Limb (tissue), 2 donors: ENCODE results near the gene NME3.
A peak's percentile ranks its signal among the peaks of the same experiment; 100 is the strongest.

ENCODE experiments used
- DNase-seq, 2 donors: peaks; one replicate each; pipeline ENCODE4 v3.0.0-alpha.2; 2016; ENCODE audit errors: extremely low spot score in 2 of 2

NME3 gene

DNA sequence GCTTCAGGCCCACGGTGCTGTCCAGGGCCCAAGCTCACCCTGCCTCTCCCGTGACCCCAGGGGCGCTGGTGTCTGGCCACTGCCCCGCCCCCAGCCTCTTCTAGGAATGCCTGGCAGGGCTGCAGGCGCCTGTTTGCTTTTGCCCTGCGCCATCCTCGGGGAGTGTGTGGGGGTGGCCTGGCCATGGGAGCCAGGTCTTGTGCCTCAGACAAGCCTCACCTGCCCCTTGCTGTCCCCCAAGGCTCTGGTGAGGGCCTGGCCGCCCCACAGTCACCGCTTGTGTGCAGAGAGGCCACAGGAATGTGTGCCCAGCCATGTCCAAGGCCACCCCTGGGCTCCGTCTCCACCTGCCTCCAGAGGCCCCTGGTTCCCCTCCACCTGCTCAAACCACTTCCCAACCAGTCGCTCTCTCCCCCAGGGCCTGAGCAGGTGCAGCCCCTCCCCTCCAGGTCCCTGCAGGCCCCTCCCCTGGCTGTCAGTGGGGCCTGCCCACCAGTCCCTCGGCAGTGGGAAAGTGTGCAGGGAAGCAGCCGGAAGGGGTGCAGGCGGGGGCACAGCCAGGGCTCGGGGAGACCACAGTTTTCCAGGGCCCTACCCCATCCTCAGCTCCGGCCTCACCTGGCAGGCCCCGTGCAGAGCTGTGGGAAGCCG lies 23.0 kb upstream of the NME3 start:
- peak in 1 of 2 donors; percentile 28 for DNase-seq

GRCh38 chr16:1793578-1794220 lies 22.4 kb upstream of the NME3 start, which contains the start of gene IGFALS:
Gene IGFALS (minus strand): TSS chr16:1793705. CDS start chr16:1793652, 53 bp downstream.
- DNase-seq, result no peak

- DNase-seq, result no peak
Observed at GRCh38 chr16:1792836-1793577, 21.7 kb upstream of the NME3 start.

DNA sequence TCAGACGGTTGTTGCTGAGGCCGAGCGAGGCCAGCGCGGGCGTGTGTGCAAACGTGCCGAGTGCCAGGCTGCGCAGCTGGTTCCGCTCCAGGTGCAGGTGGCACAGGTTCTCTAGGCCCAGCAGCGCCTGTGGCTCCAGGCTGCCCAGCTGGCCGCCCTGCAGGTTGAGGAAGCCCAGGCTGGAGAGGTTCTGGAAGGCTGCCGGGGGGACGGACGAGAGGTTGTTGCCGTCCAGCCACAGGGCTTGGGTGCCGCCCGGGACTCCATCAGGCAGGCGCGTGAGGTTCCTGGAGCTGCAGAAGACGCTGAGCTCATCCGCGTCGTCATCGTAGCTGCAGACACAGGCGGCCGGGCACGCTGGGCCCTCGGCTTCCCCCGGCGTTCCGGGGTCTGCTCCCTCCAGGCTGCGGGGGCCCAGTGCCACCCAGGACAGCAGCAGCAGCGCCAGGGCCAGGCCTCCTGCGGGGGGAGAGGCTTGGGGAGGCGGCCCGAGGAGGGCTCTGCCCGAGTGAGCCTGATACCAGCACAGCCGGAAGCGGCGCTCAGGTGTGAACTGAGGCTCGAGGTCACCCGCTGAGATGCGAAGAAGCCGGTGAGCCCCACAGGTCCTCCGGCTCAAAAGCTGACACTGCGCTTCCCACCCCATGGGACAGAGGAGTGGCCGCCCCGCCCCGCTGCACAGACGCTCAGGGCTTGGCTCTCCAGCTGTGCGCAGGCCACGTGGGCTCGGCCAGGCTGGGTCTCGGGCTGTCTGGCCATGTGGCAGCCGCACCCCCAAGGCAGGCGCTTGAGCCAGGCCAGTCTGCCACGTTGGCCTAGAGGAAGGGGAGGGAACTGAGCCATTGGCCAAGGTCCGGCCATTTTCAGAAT lies 20.8 kb upstream of the NME3 start:
- no peak for DNase-seq

DNA sequence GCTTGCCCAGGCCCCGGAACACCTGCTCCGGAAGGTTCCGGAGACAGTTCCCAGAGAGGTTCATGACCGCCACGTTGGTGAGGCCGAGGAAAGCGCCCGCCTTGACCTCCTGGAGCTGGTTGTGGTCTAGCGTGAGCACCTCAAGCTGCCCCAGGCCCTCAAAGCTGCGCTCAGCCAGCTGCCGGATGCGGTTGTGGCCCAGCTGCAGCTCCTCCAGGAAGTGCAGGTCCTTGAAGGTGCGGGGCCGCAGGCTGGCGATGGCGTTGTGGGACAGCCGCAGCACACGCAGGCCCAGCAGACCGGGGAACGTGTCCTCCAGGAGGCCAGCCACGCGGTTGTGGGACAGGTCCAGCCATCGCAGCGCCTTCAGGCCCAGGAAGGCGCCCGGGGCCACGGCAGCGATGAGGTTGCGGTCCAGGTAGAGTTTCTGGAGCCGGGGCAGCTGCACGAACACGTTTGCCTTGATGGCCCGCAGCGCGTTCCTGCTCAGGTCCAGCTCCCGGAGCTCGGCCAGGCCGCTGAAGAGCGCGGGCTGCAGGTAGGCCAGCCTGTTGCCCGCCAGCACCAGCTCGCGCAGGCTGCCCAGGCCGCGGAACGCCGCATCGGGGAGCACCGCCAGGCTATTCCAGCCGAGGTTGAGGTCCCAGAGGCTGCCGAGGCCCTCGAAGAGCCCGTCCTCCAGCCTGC lies 20.1 kb upstream of the NME3 start:
- no peak for DNase-seq

DNA sequence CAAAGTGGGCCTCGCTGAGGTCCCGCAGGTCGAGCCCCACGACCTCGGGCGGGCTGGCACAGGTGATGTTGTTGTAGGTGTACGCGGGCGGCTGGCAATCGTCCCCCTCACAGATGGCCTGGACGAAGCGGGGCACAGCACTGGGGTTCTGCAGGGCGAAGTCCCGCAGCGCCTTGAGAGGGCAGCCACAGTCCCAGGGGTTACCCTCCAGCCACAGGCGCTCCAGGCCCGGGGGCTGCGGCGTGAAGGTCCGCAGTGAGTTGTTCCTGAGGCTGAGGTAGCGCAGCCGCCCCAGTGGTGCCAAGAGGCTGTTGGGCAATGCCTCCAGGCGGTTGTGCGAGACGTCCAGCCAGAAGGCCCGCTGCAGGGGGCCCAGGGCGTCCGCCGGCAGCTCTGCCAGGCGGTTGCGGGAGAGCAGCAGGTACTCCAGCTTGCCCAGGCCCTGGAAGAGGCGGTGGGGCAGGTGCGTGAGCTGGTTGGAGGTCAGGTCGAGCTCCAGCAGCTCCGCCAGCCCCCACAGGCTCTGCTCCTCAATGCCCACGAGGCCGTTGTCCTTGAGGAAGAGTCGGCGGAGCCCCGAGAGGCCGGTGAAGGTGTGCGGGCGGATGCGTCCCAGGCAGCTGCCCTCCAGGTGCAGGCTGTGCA lies 19.4 kb upstream of the NME3 start:
- DNase-seq, result no peak

- DNase-seq, result no peak
Observed at GRCh38 chr16:1790261-1790610, 18.9 kb upstream of the NME3 start.

- DNase-seq, result peak in 1 of 2 donors; percentile 28
Observed at GRCh38 chr16:1789643-1790045, 18.3 kb upstream of the NME3 start.

GRCh38 chr16:1788708-1789100 lies 17.4 kb upstream of the NME3 start:
- no peak for DNase-seq

GRCh38 chr16:1788095-1788707 lies 16.9 kb upstream of the NME3 start:
- DNase-seq, result no peak

- peak in 1 of 2 donors; percentile 28 for DNase-seq
Observed at GRCh38 chr16:1787322-1788094, 16.2 kb upstream of the NME3 start.

DNA sequence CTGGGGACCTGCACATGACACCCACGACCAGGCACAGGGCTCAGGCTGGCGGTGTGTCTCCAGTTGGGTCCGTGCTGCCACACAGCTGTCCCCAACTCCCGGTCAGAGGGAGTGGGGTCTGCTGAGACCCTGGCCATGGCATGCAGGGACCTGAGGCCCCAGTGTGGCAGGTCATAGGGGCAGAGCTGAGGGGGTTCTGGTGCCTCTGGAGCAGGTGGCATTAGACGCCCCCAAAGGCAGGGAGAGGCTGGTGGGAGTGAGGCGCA lies 15.6 kb upstream of the NME3 start:
- DNase-seq, result no peak

- peak in 1 of 2 donors; percentile 29 for DNase-seq
Observed at GRCh38 chr16:1786242-1787055, 15.1 kb upstream of the NME3 start.

- no peak for DNase-seq
Observed at GRCh38 chr16:1785846-1786170, 14.5 kb upstream of the NME3 start.

- no peak for DNase-seq
Observed at GRCh38 chr16:1784977-1785845, 13.9 kb upstream of the NME3 start.

GRCh38 chr16:1782408-1783264 lies 11.3 kb upstream of the NME3 start, which contains the start of the genes NUBP2 and SPSB3:
Gene NUBP2 (plus strand): TSS chr16:1782960. CDS start chr16:1783021, 61 bp downstream.
Gene SPSB3 (minus strand): TSS chr16:1782571. CDS start chr16:1781483, 1,088 bp downstream.
- DNase-seq, result peak; percentile 99 to 100
